HG03175 (cell line): ENCODE measurements around the gene ZNF597.
"Not testable (repeated sequence)": the region's sequence is repeated elsewhere in the genome, so short reads cannot be mapped to it uniquely, and the experiment has no call there.

Source experiments
- ATAC-seq: cut with Tn5 transposase; IDR thresholded peaks from one replicate; pipeline ENCODE4 v1.9.1; 2021; ENCODE audit warnings: mild to moderate bottlenecking, moderate library complexity; ENCODE audit not compliant: unreplicated experiment

ZNF597 gene

DNA sequence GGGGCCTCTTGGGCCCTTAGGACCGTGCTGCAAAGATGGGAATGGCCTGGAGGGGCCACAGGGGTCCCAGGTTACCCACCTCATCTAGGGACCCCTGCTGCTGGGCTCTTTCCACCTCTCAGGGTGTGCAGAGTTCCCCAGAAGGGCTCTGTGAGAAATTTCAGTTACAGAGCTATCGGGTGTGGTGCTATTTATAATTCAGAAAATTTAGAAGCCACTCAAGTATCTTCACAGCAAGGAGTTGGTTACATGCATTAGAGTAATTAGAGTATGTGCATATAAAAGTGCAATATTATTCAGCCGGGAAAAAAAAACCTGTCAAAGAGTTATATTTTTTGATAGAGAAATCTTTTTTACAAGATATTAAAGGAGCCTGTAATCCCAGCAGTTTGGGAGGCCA, 33.1 kb upstream of the ZNF597 start:
- ATAC-seq, result no peak

DNA sequence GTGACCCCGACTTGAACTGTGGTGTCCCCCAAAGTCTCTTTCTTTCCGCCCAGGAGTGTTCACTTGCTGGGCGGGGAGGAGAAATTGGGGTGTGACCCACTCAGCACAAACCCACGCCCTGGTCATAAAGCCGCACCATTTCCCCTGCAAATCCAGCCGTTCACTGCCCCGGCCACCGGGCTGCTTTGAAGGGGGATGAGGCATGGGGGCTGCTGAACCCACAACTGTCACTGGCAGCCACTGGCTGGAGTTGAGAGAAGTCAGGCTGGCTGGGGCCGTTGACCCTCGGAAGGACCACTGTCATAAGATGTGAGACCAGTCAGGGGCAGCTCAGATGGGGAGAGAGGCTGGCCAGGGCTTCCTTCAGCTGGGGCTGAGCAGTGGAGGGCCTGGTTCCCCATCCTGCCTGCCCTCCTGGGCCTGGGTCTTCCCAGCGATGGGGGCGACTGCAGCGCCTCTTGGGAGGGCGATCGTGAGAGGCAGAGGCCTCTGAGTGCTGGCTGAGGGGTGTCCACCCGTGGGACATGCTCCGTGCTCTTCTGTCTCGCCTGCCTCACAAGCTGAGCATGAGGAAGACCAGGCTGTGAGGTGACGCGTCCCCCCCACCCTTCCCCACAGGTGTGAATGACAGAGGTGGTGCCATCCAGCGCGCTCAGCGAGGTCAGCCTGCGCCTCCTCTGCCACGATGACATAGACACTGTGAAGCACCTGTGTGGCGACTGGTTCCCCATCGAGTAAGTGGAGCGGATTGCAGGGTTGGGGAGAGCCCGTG, 32.5 kb upstream of the ZNF597 start:
- ATAC-seq, result no peak

DNA sequence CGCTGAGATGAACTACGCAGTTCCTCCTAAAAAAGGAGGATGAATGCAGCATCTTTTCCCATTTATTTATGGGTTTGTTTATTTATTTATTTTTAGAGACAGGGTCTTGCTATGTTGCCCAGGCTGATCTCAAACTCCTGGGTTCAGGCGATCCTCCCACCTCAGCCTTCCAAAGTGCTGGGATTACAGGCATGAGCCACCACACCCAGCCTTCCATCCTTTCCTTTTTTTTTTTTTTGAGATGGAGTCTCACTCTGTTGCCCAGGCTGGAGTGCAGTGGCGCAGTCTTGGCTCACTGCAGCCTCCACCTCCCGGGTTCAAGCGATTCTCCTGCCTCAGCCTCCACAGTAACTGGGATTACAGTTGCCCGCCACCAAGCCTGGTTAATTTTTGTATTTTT, 31.6 kb upstream of the ZNF597 start:
- ATAC-seq, result not testable (repeated sequence)

DNA sequence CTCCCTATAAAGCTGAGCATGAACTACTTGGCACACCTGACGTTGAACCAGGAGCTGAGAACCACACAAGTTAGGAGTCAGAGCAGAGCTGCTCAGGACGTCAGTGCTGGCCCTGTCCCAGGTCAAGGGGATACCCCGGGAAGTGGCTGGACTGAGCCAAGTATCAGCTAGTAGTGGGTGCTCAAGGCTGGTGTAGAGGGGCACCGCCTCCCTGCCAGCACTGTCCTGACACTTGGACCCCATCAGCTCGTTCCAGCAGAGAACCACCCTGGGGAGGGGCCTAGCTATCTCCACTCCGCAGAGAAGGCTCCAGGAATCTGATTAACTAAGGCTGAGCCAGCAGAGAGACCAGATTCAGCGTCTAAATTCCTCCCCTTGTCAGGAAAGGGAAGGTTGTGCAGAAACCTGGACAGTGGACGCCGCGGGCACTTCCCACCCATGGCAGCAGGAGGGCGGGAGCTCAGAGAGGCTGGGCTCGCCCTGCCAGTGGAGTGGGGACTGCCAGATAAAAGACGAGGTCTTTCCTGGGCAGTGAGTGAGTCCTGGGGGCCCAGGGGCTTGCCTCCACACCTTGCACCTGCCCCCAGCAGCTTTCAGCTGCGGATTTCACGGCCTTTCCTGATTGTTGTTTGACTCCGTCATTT, 31.0 kb upstream of the ZNF597 start:
- no peak for ATAC-seq

DNA sequence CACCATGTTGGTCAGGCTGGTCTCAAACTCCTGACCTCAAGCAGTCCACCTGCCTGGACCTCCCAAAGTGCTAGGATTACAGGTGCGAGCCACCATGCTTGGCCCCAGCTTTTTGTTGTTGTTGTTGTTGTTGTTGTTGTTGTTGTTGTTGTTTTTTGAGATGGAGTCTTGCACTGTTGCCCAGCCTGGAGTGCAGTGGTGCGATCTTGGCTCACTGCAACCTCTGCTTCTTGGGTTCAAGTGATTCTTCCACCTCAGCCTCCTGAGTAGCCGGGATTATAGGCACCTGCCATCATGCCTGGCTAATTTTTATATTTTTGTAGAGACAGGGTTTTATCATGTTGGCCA, 30.3 kb upstream of the ZNF597 start:
- ATAC-seq, result not testable (repeated sequence)

DNA sequence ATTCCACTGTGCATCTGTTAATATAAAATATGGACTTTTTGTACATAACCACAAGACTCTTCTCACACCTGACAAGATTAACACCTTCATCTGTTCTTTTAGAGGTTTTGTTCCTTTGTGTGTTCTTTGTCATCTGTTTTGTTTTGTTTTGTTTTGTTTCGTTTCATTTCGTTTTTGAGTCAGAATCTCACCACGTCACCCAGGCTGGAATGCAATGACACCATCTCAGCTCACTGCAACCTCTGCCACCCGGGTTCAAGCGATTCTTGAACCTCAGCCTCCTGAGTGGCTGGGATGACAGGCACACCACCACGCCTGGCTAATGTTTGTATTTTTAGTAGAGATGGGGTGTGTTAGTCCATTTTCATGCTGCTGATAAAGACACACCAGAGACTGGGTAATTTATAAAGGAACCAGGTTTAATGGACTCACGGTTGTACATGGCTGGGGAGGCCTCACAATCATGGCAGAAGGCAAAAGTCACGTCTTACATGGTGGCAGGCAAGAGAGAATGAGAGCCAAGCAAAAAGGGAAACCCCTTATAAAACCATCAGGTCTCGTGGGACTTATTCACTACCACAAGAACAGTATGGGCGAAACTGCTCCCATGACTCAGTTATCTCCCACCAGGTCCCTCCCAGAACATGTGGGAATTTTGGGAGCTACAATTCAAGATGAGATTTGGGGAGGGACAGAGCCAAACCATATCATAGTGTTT, 29.7 kb upstream of the ZNF597 start:
- ATAC-seq, result no peak

DNA sequence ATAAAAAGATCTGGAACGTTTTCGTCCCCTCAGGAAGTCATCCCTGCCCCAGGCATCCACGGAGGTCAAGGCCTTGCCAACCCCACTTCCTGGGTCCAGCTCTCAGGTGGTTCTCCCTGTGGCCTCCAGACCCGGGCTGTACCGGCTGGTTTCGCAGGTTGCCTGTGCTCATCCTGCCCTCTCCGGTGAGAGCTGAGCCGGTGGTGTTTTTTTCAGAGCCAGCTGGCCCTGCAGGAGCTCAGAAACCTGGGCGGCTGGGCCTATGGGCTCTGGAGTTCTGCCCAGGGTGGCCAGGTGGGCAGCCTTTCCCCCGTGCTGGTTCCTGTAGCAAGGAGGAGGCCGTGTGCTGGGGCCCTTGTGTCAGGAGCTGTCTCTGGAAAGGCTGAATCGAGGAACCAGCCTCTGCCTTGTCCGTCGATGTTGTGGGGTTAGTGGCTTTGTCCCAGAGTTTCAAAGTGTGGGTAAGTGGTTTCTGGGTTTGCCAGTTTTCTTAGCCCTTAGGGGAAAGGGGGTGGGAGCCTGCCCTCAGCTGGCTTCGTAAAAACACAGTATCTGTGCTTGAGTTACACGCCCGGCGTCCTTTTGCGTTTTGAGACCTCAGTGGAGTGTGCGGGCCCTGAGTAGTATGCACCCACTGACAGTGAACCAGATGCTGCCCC, 28.3 kb upstream of the ZNF597 start:
- no peak for ATAC-seq

DNA sequence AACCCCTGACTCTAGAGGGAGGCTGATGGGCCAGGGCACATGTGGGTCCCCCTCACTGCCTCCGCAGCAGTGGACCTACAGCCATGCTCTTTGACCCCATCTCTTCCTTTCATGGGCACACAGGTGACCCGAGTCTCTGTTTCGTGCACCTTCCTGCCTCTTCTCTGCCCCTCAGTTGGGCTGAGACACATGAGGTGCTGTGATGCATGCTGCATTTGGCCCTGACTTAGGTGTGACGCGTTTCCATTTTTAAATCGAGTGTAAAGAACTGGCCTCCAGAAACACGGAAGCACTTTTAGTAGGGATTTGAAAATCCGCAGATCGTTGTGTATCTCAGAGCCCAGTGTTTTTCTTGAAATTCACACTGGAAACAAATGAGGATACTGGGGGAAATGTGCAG, 27.4 kb upstream of the ZNF597 start:
- no peak for ATAC-seq

DNA sequence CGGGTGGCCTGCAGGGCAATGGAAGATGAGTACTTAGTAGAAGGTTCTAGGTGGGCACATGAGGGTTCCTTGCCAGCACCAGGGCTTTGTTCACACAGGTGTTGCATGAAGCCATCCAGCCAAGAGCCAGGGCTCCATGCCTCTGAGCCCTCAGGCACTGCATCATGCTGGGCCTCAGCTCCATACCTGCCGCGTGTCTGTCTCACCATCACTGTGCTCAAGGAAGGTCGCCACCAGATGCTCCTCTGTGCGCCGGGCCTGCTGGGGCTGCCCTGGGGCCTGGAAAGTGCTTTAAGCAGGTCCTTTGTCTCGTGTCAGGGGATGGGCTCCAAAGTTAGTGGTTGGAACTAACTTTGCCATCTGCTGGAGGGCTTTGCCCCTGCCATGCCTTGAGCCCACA, 26.4 kb upstream of the ZNF597 start:
- ATAC-seq, result no peak

DNA sequence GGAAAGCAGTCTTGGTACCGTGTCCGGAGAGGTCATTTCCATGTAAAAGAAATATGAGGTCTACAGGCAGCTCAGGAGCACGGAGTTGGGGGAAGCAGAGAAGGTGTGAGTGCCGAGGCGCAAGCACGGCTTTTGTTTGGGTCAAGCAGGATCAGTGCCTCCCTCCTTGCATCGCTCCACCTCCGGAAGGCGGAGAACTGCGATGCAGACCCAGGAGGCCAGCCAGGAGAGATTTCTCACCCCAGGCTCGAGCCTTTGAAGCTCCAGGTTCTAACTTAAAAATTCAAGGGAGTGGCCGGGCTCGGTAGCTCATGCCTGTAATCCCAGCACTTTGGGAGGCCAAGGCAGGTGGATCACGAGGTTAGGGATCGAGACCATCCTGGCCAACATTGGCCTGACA, 25.2 kb upstream of the ZNF597 start:
- no peak for ATAC-seq

DNA sequence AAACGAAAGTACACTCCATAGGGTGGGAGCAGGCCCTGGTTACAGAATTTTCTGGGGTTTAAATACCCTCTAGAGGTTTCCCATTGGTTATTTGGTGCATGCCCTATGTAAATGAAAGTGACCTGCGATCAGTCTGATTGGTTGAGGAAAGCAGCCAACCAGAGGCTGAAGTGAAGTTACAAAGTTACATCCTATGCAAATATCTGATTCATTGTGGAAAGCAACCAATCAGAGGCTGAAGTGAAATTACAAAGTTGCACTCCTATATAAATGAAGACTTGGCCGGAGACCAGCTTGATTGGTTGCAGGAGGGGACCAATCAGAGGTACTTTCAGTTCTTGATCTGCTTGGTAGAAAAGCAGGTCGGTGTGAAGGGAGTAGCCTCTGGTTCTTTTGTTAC, 24.6 kb upstream of the ZNF597 start:
- ATAC-seq, result no peak

DNA sequence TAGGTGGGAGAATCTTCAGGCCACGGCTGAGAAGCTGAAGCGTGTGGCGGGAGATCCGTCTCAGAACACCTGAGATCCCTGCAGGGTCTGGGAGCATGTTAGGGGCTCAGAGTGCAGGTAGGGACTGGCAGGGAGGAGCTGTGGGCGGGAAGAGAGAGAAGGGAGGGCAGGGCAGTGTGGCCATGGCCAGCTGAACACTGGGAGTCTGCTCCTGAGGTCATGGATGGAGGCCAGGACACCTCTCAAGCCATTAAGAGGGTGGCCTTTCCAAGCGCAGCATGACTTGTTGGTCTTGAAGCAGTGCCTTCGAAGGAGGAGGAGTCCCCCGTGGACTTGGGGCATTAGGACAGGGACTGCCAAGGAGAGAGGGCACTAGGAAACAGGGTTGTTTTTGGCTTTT, 23.9 kb upstream of the ZNF597 start:
- no peak for ATAC-seq

DNA sequence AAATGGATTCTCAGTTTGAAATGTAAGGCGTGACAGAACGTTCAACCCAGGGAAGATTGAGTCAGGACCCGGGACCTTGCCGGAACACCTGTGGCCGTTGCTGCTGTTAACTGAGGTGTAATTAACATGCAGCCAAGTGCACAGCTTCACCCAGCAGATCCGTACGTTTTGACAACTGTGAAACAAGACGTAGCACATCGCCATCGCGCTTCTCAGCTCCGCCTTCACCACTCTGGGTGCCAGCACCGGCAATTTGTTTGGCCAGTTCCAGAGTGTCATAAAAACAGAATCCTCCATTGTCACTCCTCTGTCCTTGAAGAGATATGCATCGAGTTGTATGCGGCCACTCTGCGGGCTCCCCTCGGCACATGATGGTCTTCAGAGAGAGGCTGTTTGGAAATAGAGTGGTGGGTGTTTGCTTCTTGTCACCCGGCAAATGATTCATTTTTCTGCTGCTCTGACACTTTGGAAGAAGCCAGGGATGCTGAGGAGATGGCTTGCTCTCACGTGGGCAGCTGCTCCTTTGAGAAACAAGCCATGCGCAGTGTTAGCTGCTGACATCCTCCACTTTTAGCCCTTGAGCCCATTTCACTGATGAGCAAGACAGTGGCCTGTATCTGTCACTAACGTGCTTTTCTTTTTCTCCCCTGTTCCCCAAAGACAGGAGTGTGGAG, 22.7 kb upstream of the ZNF597 start:
- no peak for ATAC-seq

DNA sequence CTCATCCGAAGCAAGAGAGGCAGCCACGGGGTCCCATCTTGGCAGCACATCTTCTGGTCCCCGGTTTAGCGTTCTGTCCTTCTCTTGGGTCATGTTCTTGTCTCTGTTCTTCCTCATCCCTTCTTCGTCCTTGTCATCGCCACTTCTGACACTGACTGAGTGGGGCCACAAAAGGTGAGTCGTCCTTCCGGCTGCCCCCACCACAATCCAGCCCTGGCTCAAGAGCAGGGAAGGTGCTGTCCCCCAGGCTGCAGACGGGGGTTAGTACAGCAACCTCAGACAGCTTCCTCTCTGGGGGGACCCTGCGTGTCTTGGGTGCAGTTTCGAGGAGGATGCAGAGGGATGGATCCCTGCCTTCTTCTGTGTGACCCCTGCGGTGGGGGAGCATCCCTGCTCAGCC, 22.0 kb upstream of the ZNF597 start:
- no peak for ATAC-seq

DNA sequence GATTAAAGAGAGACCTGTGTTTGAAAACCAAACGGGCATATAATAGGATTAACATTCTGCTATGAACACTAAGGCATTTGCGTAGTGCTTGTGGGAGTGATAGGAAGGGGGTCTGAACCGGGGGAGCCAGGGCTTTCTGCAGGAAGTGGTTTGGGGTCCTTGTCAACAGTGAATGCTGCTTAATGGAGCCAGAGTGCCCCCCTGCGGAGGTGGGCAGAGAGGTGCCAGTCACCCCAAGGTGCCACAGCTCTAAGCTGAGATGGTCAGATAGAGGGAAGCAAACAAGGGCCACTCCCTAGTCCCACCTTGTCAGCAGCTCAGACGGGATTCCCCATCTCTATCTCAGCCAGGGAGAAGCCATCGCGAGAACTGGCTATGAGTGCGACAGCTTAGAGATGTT, 17.8 kb upstream of the ZNF597 start:
- no peak for ATAC-seq

DNA sequence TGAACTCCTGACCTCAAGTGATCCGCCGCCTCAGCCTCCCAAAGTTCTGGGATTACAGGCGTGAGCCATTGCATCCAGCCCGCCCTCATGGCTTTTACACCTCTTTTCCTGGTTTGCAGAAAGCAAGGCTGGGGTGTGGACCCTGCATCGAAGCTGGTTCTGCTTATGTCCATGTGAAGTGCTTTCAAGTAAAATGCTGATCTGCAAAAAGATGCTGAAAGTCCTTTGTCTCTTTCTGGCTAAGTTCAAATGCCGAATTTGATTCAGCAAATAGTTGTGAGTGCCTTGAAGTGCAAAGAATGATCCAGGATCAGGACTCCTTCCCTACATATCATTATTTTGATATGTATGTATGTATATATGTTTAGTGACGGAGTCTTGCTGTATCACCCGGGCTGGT, 17.3 kb upstream of the ZNF597 start:
- ATAC-seq, result no peak

DNA sequence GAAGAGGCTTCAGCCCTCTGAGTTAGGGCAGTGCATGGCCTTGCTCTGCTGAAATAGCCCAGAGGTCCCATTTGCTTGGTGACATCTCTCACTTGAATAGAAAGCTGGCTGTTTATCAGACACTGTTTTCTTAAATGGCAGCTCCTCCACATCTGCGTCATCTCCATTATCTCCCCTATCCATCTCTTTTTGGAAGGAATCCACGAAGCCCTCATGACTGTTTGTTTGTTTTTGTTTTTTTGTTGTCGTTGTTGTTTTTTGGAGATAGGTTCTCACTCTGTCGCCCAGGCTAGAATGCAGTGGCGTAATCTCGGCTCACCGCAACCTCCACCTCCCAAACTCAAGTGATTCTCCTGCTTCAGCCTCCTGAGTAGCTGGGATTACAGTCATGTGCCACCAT, 16.8 kb upstream of the ZNF597 start:
- ATAC-seq, result no peak

DNA sequence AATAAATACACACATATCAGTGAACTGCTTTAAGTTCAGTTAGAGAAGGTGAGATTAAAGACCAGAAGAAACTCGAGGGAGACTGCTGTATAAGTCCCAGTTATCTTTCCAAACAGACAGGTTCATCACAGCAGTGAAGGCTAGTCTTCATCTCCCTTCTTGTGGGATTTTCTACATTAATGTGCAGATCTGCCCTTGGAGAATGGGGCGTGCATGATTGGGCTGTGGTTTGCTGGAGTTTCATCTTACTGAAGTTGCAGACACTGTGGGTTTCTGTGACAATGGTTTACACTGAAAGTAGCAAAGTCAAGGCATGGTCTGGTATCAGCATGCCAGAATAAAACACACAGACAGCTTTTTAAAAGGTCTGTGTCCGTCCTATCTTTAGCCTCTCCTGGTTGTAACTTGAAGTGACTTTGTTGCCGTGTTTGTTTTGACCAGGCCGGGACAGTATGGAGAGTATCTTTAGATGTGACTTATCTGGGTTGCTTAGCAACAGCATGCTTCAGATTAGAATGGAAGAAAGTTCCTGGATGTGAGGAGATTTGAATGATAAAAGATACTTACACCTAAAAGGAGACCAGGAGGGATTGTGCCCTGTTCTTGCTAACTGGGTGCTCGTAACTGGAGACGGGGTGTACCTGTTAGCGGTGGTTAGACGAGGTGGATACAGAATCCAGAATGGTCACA, 16.2 kb upstream of the ZNF597 start:
- ATAC-seq, result no peak

DNA sequence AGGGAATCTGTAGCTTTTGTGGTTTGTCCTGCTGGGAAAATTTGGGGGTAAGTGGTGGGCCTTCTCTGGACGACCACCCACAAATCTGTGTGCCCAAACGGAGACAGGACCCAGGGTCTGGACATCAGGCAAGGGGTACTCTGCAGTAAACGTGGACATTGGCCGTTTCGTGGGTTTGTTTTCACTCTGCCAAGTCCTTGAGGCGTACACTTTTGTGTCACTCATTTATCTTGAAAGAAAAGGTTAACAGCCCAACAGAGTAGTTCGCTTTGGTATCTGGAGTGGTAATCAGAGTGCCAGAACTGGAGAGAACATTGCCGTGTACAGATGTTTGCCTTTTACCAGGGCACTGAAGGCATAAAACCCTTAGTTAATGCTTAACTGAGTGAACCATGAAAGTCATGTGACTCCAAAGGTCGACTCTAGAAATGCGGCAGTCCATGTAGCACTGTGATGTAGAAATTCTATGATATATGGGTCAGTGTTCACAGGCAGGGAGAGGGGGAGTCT, 15.6 kb upstream of the ZNF597 start:
- ATAC-seq, result peak; percentile 46

DNA sequence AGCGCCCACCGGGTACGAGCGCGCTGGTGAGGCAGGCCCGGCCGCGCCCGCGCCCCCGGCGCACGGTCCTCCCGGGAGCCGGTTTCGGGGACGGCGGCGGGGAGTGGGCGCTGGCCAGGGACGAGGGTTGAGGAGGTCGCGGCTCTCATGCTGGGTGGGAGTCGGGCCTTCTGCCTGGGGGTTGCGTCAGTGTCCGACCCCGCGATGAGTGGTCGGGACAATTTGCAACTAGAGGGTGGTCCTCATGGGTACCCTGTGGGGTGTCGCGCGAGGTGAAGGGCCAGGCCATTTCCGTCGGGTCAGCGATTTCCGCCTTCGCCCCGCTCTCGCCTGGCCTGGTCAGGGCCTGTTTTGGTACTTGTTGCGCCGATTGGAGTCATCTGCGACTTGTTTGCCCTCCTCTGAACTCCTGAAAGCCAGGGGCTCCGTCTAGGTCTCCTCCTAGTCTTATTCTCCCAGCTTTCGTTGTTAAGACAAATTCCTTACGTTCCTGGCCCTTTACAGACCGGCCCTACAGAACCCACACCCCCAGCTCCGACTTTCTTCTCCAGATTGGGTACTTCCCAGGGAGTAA, 15.1 kb upstream of the ZNF597 start:
- no peak for ATAC-seq
